Measurements from ENCODE around the gene YBX1. TPM values are rescaled to one million over a fixed set of nuclear protein-coding genes. Genes with fewer than 3 reads are reported as not detected.

The YBX1 gene
- total RNA-seq, 1 donor from 2014 or later, result 741 TPM

GRCh38 chr1:42670425-42670824 is 11.8 kb upstream of the YBX1 start:
- Mint-ChIP-seq H3K27me3 (ENCODE audit: unreplicated experiment) (no peaks in the 10 kb centered on the region), H3K27ac (ENCODE audit: unreplicated experiment) (no peak overlapping the region), H3K4me3 (ENCODE audit: unreplicated experiment) (no peak overlapping the region), H3K36me3 (ENCODE audit: low read depth, unreplicated experiment) (peaks cover 24% of the 10 kb centered on the region), H3K9me3 (ENCODE audit: unreplicated experiment) (no peaks in the 10 kb centered on the region), H3K4me1 (ENCODE audit: unreplicated experiment) (peaks cover 13% of the 10 kb centered on the region)
- no peak for DNase-seq (ENCODE audit: low spot score)
- TF ChIP-seq CTCF (IDR thresholded peaks at IDR 0.05; ENCODE audit: unreplicated experiment), result no peak

GRCh38 chr1:42674214-42674613 is 8.0 kb upstream of the YBX1 start:
- H3K36me3 Mint-ChIP-seq (ENCODE audit: low read depth, unreplicated experiment), result peaks cover 17% of the 10 kb centered on the region
- H3K4me1 Mint-ChIP-seq (ENCODE audit: unreplicated experiment), result peaks cover 8% of the 10 kb centered on the region
- H3K9me3 Mint-ChIP-seq (ENCODE audit: unreplicated experiment), result no peaks in the 10 kb centered on the region
- H3K4me3 Mint-ChIP-seq (ENCODE audit: unreplicated experiment), result peak overlapping the region; percentile 1
- peaks cover 5% of the 10 kb centered on the region for H3K27me3 Mint-ChIP-seq (ENCODE audit: unreplicated experiment)
- H3K27ac Mint-ChIP-seq (ENCODE audit: unreplicated experiment), result no peak overlapping the region
- TF ChIP-seq CTCF (IDR thresholded peaks at IDR 0.05; ENCODE audit: unreplicated experiment), result no peak
- DNase-seq (ENCODE audit: low spot score), result no peak

- H3K27ac Mint-ChIP-seq (ENCODE audit: unreplicated experiment), result no peak overlapping the region
- H3K9me3 Mint-ChIP-seq (ENCODE audit: unreplicated experiment), result no peaks in the 10 kb centered on the region
- H3K4me1 Mint-ChIP-seq (ENCODE audit: unreplicated experiment), result peaks cover 8% of the 10 kb centered on the region
These were observed 7.5 kb upstream of the YBX1 start for GRCh38 chr1:42674682-42675081.

DNA sequence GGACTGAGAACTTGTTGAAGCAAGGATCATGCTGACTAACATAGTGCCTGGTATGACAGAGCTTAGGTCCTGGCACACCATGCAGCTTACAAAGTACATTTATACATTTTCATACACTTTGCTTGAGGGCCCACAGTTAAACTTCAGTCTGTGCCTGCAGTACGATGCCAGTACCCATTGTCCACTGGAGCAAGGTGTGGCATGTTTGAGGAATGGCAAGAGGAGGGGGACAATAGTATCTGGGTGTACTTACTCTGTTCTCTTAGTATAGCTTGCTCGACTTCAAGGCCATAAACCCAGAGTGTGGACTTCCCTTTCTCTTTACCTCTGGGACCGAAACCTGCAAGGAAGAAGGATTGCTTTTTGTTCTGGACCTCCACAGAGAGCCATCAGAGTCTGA is 6.8 kb upstream of the YBX1 start:
- H3K36me3 Mint-ChIP-seq (ENCODE audit: low read depth, unreplicated experiment), result peaks cover 17% of the 10 kb centered on the region
- DNase-seq (ENCODE audit: low spot score), result no peak
- H3K27me3 Mint-ChIP-seq (ENCODE audit: unreplicated experiment), result peaks cover 5% of the 10 kb centered on the region
- no peak for TF ChIP-seq CTCF (IDR thresholded peaks at IDR 0.05; ENCODE audit: unreplicated experiment)
- H3K9me3 Mint-ChIP-seq (ENCODE audit: unreplicated experiment), result no peaks in the 10 kb centered on the region
- no peak overlapping the region for H3K27ac Mint-ChIP-seq (ENCODE audit: unreplicated experiment)
- H3K4me3 Mint-ChIP-seq (ENCODE audit: unreplicated experiment), result no peak overlapping the region
- H3K4me1 Mint-ChIP-seq (ENCODE audit: unreplicated experiment), result peaks cover 8% of the 10 kb centered on the region

More at GRCh38 chr1:42674682-42675081, 7.5 kb upstream of the YBX1 start:
- DNase-seq (ENCODE audit: low spot score), result no peak
- H3K27me3 Mint-ChIP-seq (ENCODE audit: unreplicated experiment), result peaks cover 5% of the 10 kb centered on the region
- no peak overlapping the region for H3K4me3 Mint-ChIP-seq (ENCODE audit: unreplicated experiment)
- peaks cover 17% of the 10 kb centered on the region for H3K36me3 Mint-ChIP-seq (ENCODE audit: low read depth, unreplicated experiment)
- no peak for TF ChIP-seq CTCF (IDR thresholded peaks at IDR 0.05; ENCODE audit: unreplicated experiment)

GRCh38 chr1:42676534-42677087 is 5.6 kb upstream of the YBX1 start:
- Mint-ChIP-seq H3K27ac (ENCODE audit: unreplicated experiment) (no peak overlapping the region), H3K27me3 (ENCODE audit: unreplicated experiment) (peaks cover 5% of the 10 kb centered on the region), H3K36me3 (ENCODE audit: low read depth, unreplicated experiment) (peaks cover 17% of the 10 kb centered on the region), H3K9me3 (ENCODE audit: unreplicated experiment) (no peaks in the 10 kb centered on the region), H3K4me3 (ENCODE audit: unreplicated experiment) (peak overlapping the region; percentile 4), H3K4me1 (ENCODE audit: unreplicated experiment) (peaks cover 15% of the 10 kb centered on the region)
- DNase-seq (ENCODE audit: low spot score), result no peak
- TF ChIP-seq CTCF (IDR thresholded peaks at IDR 0.05; ENCODE audit: unreplicated experiment), result no peak

Measured in endothelial cell (in vitro differentiated cells).